ENCODE measurements around the gene AUP1.

Gene AUP1

GRCh38 chr2:74556159-74556558, 26.7 kb upstream of the AUP1 start:
- FAIRE-seq: no peak

DNA sequence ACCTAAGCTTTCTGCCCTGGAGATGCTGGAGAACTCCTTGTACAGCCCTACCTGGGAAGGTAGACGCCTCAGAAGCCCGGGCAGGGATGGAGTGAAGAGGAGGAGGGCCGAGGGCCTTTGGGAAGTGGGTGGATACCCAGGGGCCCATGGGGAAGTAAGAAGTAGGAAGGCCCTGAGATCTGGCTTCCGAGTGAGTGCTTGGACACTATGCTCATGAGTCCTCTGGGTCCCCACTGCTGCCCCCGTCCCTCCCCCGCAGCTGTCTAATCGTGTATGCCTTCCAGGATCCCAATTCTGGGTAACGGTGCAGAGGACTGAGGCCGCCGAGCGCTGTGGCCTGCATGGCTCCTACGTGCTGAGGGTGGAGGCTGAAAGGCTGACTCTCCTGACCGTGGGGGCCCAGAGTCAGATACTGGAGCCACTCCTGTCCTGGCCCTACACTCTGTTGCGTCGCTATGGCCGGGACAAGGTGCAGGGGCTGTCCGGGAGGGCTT, 26.2 kb upstream of the AUP1 start:
- FAIRE-seq: no peak

DNA sequence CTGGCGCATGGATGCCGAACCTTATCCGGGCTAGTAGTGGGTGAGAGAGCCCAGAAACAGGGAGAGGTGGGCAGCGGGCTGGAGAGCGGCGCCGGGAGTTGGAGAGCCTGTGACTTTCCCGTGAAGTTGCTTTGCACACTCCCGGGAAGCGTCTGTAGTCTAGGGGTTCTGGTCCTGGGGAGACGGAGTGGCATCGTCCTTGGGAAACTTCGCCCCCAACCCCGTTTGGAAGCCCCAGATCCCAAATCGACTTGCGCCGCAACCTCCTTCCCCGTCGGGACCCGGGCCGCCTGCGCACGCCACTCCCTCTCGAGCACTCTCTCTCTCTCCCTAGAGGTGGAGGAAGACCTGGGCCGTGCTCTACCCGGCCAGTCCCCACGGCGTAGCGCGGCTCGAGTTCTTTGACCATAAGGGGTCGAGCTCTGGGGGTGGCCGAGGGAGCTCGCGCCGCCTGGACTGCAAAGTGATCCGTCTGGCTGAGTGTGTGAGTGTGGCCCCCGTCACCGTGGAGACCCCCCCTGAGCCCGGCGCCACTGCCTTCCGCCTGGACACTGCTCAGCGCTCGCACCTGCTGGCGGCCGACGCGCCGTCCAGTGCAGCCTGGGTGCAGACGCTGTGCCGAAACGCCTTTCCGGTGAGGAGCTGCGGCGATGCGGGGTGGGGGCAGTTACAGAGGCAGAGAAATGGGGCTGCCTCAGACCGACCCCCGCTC, 25.5 kb upstream of the AUP1 start:
- no peak for FAIRE-seq

DNA sequence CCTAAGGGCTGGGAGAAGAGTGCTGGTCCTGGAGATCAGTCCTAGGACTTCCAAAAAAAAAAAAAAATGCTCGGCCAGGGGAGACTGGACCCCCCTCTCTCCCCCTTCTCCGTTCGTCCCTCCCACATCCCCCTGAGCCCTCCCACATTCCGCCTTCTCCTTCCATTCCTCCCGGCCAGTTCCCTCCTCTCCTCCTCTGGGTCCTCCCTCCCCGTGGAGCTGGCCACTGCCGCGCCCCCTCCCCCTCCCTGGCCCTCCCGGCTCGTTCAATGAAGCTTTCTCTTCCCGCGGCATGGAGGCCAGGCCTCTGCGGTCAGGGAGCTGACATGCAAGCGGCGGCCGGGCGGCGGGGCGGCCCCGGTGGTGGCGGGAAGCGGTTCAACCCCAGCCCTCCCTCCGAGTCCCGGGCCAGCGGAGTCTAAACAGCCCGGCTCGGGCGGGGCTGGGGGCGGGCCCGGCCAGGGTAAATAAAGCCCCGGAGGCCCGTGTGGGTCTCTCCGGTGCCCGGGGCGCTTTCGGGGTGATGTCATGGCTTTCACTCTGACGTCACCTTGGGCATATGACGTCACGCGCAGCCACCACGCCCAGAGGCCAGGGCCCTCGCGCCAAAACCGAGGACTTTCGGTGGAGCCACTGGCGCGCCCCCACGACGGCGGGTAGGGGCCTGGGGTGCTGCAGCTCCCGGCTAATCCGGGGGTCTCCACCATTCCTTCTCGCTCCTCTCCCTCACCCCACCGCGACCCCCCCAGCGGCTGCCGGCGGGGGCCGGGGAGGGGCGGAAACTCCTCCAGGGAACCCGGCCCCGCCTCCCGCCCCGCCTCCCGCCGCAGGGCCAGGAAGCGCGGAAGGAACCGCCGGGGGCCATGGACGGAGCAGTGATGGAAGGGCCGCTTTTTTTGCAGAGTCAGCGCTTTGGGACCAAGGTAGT, 24.6 kb upstream of the AUP1 start, which contains the start of the genes DOK1 and LOXL3:
DOK1 (plus strand) TSS at position 829 of the 928 bp plus-strand sequence; CDS start at position 864, 35 bp downstream.
LOXL3 (minus strand) TSS at position 51 of the 928 bp plus-strand sequence. CDS start 1,308 bp downstream, outside the sequence.
- no peak for FAIRE-seq

DNA sequence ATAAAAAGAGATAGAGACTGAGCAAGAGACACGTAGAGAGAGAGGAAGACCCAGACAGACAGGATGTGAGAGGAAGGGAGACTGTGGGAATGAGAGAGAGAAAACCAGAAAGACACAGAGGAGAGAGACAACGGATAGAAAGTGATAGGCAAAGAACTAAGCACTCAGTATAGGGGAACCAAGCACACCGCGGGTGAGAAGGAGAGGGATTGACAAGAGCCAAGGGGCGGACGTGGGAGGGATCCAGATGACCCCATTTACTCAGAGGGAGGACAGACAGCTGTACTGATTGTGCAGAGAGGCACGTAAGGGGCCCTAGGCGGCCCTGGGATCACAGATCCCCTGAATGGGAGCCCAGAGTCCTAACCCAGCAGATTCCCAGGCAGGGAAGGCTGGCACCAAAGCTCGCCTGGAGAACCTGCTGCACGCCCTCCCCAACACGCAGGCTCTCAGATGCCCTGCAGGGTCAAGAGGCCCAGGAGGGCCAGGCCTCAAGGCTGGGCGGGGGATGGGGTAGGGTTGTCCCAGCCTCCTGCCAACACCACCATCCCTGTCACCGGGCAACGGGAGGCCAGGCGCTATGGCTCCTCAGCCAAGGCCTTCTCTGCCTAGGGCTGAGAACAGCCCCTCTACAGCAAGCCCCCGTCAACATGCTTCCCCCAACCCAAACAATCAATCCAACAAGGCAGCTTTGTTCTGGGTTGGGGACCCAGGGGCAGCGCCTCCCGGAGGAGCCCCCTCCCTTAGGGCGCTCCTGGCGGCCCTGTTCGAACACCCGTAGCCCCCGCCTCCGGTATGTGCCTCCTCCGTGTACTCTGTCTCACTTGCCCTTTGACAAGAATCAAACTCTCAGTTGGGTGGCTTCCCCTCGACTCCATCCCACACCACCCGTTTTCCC, 23.7 kb upstream of the AUP1 start:
- FAIRE-seq: no peak

GRCh38 chr2:74551942-74552913, 22.7 kb upstream of the AUP1 start:
- no peak for FAIRE-seq

DNA sequence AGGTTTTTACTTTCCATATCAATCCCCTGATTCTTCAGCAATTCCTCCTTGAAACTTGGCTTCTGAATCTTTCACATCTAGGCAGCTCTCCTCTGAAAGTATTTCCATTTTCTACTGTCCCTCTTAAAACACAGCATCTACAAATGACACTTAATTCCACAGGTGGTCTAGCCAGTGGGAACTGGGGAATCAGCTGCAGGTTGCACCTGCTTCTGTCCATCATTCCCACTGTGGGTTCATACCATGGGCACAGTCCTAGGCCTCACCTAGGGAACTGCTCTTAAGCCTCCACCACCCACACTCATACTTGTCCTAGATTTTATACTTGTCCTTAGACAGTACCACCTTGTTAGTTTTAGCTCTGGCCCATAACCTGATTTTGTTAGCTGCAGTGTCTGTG, 22.0 kb upstream of the AUP1 start:
- FAIRE-seq: no peak

- FAIRE-seq: no peak
Measured at GRCh38 chr2:74550231-74550630, 20.7 kb upstream of the AUP1 start.

DNA sequence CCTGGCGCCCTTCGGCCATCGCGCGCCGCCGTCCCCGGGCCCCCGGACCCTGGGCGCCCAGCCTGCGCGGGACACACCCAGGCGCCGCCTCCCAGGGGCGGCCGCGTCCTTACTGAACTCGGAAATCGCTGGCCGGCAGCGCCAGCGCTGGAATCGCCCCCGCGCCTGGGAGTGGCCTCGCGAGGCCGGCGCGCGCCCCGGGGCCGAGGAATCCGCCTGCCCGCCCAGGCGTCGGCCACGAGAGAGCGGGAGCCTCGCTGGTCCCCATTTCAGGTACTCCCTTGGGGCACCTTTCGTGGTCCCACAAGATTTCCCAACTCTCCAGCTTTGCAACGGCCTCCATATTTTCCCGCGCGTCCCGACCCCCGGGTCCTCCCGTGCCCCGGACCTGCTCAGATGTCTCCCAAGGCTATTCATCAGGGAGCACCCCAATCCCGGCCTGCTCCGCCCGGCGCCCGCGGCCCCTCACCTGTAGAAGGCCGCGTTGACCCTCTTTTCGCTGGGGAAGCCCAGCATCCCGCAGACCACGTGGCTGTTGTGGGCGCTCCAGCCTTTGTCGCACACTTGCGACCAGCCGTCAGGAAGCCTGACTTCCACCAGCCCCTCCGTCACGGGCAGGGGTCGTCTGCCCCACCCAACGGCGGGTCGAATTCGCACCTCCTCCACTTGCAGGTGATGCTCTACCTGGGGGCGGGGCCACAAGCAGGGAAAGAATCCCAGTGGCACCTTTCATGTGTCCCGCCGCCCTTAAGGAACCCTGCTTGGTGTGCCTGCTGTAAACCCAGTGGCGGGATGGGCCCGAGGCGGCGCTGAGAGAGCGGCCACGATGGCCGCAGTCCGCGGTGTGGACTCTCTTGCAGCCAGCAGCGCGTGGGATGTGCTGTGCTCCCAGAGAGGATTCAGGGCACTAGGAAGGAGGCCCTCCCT, 19.7 kb upstream of the AUP1 start:
- no peak for FAIRE-seq

DNA sequence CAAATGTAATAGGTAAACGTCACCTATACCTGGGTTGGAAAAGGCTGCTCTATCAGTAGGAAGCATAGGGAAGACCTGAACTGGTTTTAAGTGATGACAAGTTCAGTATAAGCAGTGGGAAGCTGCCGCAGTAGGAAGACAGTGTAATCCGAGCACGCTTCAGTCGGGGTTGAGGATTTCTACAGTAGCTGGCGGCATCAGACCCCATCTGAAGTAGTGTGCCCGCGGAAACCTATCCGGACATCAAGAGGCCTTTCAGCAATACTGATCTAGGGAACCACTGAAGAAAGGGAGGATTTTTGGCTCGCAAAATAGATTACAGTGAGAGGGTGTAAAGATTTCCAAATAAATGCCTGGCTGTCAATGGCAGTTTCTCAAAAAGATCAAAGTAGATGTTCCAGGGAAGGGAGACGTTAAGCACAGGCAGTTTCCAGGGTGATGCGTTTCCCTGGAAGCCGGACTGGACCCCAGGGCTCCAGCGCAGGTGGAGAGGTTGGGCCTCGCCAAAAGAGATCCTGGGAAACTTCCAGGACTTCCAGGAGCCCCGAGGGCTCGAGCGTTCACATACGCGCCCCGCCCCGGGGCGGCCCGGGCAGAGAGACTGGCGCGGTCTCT, 18.9 kb upstream of the AUP1 start:
- no peak for FAIRE-seq

GRCh38 chr2:74546004-74546403, 16.5 kb upstream of the AUP1 start:
- FAIRE-seq: no peak

GRCh38 chr2:74544634-74545033, 15.1 kb upstream of the AUP1 start:
- FAIRE-seq: no peak

DNA sequence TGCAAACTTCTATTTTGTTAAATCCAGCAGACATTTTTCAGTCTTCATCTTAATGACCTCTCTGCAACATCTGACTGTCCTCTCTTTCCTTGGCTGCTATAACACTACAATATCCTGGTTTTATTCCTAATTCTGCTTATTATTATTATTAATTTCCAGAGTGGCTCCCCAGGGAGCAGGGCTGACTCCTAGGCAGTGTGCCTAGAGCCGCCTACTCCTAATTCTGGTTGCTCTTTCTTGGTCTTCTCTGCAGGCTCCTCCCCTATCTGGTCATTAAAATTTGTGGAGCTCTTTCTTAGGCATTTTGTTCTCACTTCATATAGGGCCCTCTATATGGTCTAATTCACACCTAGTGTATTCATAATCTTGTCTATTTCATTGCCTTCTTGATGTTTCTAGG, 13.5 kb upstream of the AUP1 start:
- FAIRE-seq: no peak

DNA sequence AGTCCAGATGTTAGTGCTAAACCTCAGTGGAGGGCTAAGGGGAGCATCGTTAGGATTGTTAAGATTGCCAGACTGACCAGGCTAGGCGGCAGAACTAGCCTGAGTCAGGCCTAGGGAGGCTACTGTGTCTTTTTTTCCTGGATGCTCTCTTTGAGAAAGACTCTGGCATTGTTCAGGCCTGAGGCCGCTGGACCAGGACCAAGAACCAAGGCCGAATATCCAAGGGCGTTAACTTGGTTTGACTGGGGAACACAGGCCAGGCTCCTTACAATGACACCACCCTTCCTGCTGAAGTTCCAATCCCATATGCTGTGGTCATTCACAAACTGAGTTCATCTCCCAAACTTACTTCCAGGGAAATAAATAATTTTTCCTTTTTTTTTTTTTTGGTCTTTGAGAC, 10.8 kb upstream of the AUP1 start:
- FAIRE-seq: no peak

- FAIRE-seq: no peak
Measured at GRCh38 chr2:74538881-74539339, 9.4 kb upstream of the AUP1 start.

DNA sequence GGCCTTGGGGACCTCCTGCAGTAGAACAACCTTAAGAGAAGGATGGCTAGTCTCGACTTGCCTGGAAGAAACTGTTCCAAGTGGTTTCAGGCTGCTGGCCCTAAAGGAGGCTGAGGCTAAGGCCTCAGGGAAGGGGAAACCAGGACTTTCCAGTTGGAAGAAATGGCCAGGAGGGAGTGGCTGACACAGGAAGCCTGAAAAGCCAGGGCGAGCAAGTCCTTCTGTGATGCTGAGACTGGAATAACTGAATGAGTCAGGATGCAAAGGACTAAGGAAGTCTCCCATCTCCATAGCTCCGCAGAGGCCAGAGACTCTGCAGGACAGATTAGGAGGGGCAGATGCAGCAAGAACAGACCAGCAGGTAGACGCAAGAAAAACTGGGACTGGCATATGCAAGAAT, 7.6 kb upstream of the AUP1 start:
- no peak for FAIRE-seq

DNA sequence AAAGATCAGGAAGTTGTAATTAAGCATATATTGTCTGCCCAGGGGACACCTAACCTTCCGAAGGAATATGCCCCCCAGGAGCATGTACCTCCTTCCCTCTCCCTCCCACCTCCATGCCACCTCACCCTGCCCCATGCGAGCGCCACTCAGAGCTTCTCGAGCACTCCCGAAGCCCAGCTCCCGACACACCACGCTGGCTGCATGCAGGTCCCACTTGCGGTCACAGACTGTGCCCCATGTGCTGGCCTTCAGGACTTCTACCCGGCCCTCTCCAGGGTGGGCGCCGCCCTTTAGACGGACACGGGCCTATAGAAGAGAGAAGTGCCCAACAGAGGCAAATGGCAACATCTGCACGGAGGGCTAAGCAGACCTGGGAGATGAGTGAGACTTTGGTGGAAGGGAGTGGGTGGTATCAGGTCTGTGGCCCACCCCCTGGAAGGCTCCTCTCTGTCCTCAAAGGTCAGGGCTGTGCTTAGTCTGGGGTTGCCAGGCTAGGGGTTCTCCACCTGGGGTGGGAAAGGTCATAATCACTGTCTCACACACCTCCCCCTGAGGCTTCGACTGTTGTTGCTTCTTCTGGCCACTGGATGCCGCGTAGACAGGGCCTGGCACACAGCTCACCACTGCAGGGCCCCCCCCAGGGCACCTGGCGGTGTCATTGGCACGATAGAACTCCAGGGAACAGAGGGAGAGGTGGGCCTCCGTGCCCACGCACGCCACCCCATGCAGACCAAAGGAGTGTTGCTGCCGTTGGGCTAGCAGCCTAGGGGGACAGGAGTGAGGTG, 6.9 kb upstream of the AUP1 start:
- FAIRE-seq: no peak

GRCh38 chr2:74535440-74535965, 6.0 kb upstream of the AUP1 start:
- no peak for FAIRE-seq

Data from endometrium (tissue), 2 donors.